ENCODE measurements around the gene WAS.
"Not testable (repeated sequence)": the region's sequence is repeated elsewhere in the genome, so short reads cannot be mapped to it uniquely, and the experiment has no call there.

WAS gene

GRCh38 chrX:48683411-48683982, at the start of gene WAS:
Gene WAS, plus strand, starts transcription at chrX:48683799. Its CDS starts 55 bp downstream, at chrX:48683854.
- in situ Hi-C loops (cut with MboI; ENCODE audit: low sequenced_read_pairs): no loop called here
- no peak within 1 kb of the TSS for H3K4me3 ChIP-seq
- DNase-seq (ENCODE audit: low spot score in 2 of 2): no peak

GRCh38 chrX:48636301-48636700, 47.3 kb upstream of the WAS start:
- Histone ChIP-seq H3K27me3 (ENCODE audit: low read depth) (no peaks in the 10 kb centered on the region), H3K4me1 (peaks cover 4% of the 10 kb centered on the region; the same call in 1 of the 2 replicates), H3K9me3 (peaks cover 2% of the 10 kb centered on the region; the same call in 1 of the 2 replicates), H3K36me3 (replicated peaks) (no peaks in the 10 kb centered on the region), H3K4me3 (no peak overlapping the region)
- DNase-seq (ENCODE audit: low spot score in 2 of 2): no peak
- in situ Hi-C loops (cut with MboI; ENCODE audit: low sequenced_read_pairs): no loop called here

More at GRCh38 chrX:48683411-48683982, at the start of gene WAS:
- Histone ChIP-seq H3K27me3 (ENCODE audit: low read depth) (peaks cover 24% of the 10 kb centered on the region), H3K9me3 (no peaks in the 10 kb centered on the region), H3K36me3 (replicated peaks) (no peaks in the 10 kb centered on the region), H3K4me1 (no peaks in the 10 kb centered on the region)

GRCh38 chrX:48636776-48637175, 46.8 kb upstream of the WAS start:
- H3K36me3 ChIP-seq (replicated peaks): no peaks in the 10 kb centered on the region
- in situ Hi-C loops (cut with MboI; ENCODE audit: low sequenced_read_pairs): no loop called here

GRCh38 chrX:48645669-48646068, 37.9 kb upstream of the WAS start:
- in situ Hi-C loops (cut with MboI; ENCODE audit: low sequenced_read_pairs): no loop called here
- Histone ChIP-seq H3K27me3 (ENCODE audit: low read depth) (no peaks in the 10 kb centered on the region), H3K9me3 (no peaks in the 10 kb centered on the region), H3K4me1 (no peaks in the 10 kb centered on the region), H3K4me3 (no peak overlapping the region), H3K36me3 (replicated peaks) (no peaks in the 10 kb centered on the region)
- DNase-seq (ENCODE audit: low spot score in 2 of 2): no peak

More at GRCh38 chrX:48636776-48637175, 46.8 kb upstream of the WAS start:
- Histone ChIP-seq H3K27me3 (ENCODE audit: low read depth) (no peaks in the 10 kb centered on the region), H3K9me3 (peaks cover 2% of the 10 kb centered on the region; the same call in 1 of the 2 replicates), H3K4me1 (peaks cover 1% of the 10 kb centered on the region; the same call in 1 of the 2 replicates), H3K4me3 (no peak overlapping the region)
- DNase-seq (ENCODE audit: low spot score in 2 of 2): no peak

GRCh38 chrX:48648336-48648751, 35.3 kb upstream of the WAS start:
- in situ Hi-C loops (cut with MboI; ENCODE audit: low sequenced_read_pairs): no loop called here
- Histone ChIP-seq H3K9me3 (no peaks in the 10 kb centered on the region), H3K4me1 (no peaks in the 10 kb centered on the region), H3K36me3 (replicated peaks) (no peaks in the 10 kb centered on the region), H3K27me3 (ENCODE audit: low read depth) (no peaks in the 10 kb centered on the region), H3K4me3 (no peak overlapping the region)
- DNase-seq (ENCODE audit: low spot score in 2 of 2): peak; percentile 32 to 33

- no peak for DNase-seq (ENCODE audit: low spot score in 2 of 2)
- H3K4me1 ChIP-seq: no peaks in the 10 kb centered on the region
- no peak overlapping the region for H3K4me3 ChIP-seq
- H3K27me3 ChIP-seq (ENCODE audit: low read depth): no peaks in the 10 kb centered on the region
- in situ Hi-C loops (cut with MboI; ENCODE audit: low sequenced_read_pairs): no loop called here
- H3K36me3 ChIP-seq (replicated peaks): no peaks in the 10 kb centered on the region
- no peaks in the 10 kb centered on the region for H3K9me3 ChIP-seq
Measured at GRCh38 chrX:48649102-48649501, 34.5 kb upstream of the WAS start.

GRCh38 chrX:48652055-48652579, 31.5 kb upstream of the WAS start:
- H3K4me3 ChIP-seq; in situ Hi-C loops (cut with MboI; ENCODE audit: low sequenced_read_pairs); H3K27me3 ChIP-seq (ENCODE audit: low read depth); H3K36me3 ChIP-seq (replicated peaks); H3K9me3 ChIP-seq; H3K4me1 ChIP-seq; DNase-seq (ENCODE audit: low spot score in 2 of 2): not testable (repeated sequence)

GRCh38 chrX:48654746-48655145, 28.9 kb upstream of the WAS start:
- H3K4me1 ChIP-seq; H3K36me3 ChIP-seq (replicated peaks); in situ Hi-C loops (cut with MboI; ENCODE audit: low sequenced_read_pairs); H3K9me3 ChIP-seq; H3K27me3 ChIP-seq (ENCODE audit: low read depth); H3K4me3 ChIP-seq; DNase-seq (ENCODE audit: low spot score in 2 of 2): not testable (repeated sequence)

GRCh38 chrX:48659686-48660085, 23.9 kb upstream of the WAS start:
- DNase-seq (ENCODE audit: low spot score in 2 of 2); H3K27me3 ChIP-seq (ENCODE audit: low read depth); in situ Hi-C loops (cut with MboI; ENCODE audit: low sequenced_read_pairs); H3K36me3 ChIP-seq (replicated peaks); H3K4me1 ChIP-seq; H3K9me3 ChIP-seq; H3K4me3 ChIP-seq: not testable (repeated sequence)

- no peaks in the 10 kb centered on the region for H3K27me3 ChIP-seq (ENCODE audit: low read depth)
- H3K36me3 ChIP-seq (replicated peaks): no peaks in the 10 kb centered on the region
- DNase-seq (ENCODE audit: low spot score in 2 of 2): no peak
- no peaks in the 10 kb centered on the region; the same call in 1 of the 2 replicates for H3K9me3 ChIP-seq
- H3K4me1 ChIP-seq: no peaks in the 10 kb centered on the region
- in situ Hi-C loops (cut with MboI; ENCODE audit: low sequenced_read_pairs): no loop called here
- H3K4me3 ChIP-seq: no peak overlapping the region
Measured at GRCh38 chrX:48663241-48663640, 20.4 kb upstream of the WAS start.

GRCh38 chrX:48664156-48664555, 19.4 kb upstream of the WAS start:
- Histone ChIP-seq H3K4me3 (no peak overlapping the region), H3K27me3 (ENCODE audit: low read depth) (no peaks in the 10 kb centered on the region), H3K4me1 (no peaks in the 10 kb centered on the region), H3K9me3 (no peaks in the 10 kb centered on the region; the same call in 1 of the 2 replicates), H3K36me3 (replicated peaks) (no peaks in the 10 kb centered on the region)
- in situ Hi-C loops (cut with MboI; ENCODE audit: low sequenced_read_pairs): no loop called here
- no peak for DNase-seq (ENCODE audit: low spot score in 2 of 2)

- no peaks in the 10 kb centered on the region for H3K4me1 ChIP-seq
- no peak overlapping the region for H3K4me3 ChIP-seq
- DNase-seq (ENCODE audit: low spot score in 2 of 2): no peak
- no peaks in the 10 kb centered on the region for H3K27me3 ChIP-seq (ENCODE audit: low read depth)
- no peaks in the 10 kb centered on the region for H3K36me3 ChIP-seq (replicated peaks)
- in situ Hi-C loops (cut with MboI; ENCODE audit: low sequenced_read_pairs): no loop called here
- H3K9me3 ChIP-seq: no peaks in the 10 kb centered on the region; the same call in 1 of the 2 replicates
Measured at GRCh38 chrX:48665991-48666390, 17.6 kb upstream of the WAS start.

GRCh38 chrX:48666649-48667048, 16.9 kb upstream of the WAS start:
- H3K9me3 ChIP-seq: no peaks in the 10 kb centered on the region
- no peaks in the 10 kb centered on the region for H3K4me1 ChIP-seq
- no peak overlapping the region for H3K4me3 ChIP-seq
- no peaks in the 10 kb centered on the region for H3K27me3 ChIP-seq (ENCODE audit: low read depth)
- DNase-seq (ENCODE audit: low spot score in 2 of 2): no peak
- in situ Hi-C loops (cut with MboI; ENCODE audit: low sequenced_read_pairs): no loop called here
- H3K36me3 ChIP-seq (replicated peaks): no peaks in the 10 kb centered on the region

- Histone ChIP-seq H3K9me3 (no peaks in the 10 kb centered on the region), H3K4me1 (no peaks in the 10 kb centered on the region), H3K4me3 (no peak overlapping the region), H3K27me3 (ENCODE audit: low read depth) (no peaks in the 10 kb centered on the region), H3K36me3 (replicated peaks) (no peaks in the 10 kb centered on the region)
- in situ Hi-C loops (cut with MboI; ENCODE audit: low sequenced_read_pairs): no loop called here
- DNase-seq (ENCODE audit: low spot score in 2 of 2): no peak
Measured at GRCh38 chrX:48667509-48667908, 16.1 kb upstream of the WAS start.

- DNase-seq (ENCODE audit: low spot score in 2 of 2); H3K4me3 ChIP-seq; H3K9me3 ChIP-seq; H3K27me3 ChIP-seq (ENCODE audit: low read depth); H3K36me3 ChIP-seq (replicated peaks); in situ Hi-C loops (cut with MboI; ENCODE audit: low sequenced_read_pairs); H3K4me1 ChIP-seq: not testable (repeated sequence)
Measured at GRCh38 chrX:48668187-48668586, 15.4 kb upstream of the WAS start.

Measured in HAP-1 (cell line).